Putamen (tissue), 1 donor: ENCODE data around the gene DNAL4.
"Not testable (repeated sequence)": the region's sequence is repeated elsewhere in the genome, so short reads cannot be mapped to it uniquely, and the experiment has no call there.

Experiments used
- DNase-seq: peaks from one replicate; pipeline ENCODE4 v3.0.0-alpha.2; 2016; ENCODE audit warnings: low spot score

Gene DNAL4

DNA sequence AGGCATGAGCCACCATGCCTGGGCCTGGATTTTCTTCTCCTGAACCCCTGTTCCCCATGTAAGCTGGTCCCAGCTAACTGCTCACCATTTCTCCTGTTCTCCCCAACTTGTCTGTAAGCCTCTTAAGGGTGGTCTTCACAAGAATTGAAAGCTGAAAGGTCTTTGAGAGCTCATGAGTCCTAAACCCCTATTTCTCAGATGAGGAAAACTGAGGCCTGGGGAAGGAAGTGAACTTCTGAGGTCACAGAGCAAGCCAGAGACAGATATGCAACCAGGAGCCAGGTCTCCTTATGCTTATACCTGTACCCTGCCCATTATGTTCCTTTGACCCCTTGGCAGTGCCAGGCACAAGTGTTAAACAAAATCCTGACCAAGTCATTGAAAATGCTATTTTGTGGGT lies 33.6 kb upstream of the DNAL4 start:
- no peak for DNase-seq

DNA sequence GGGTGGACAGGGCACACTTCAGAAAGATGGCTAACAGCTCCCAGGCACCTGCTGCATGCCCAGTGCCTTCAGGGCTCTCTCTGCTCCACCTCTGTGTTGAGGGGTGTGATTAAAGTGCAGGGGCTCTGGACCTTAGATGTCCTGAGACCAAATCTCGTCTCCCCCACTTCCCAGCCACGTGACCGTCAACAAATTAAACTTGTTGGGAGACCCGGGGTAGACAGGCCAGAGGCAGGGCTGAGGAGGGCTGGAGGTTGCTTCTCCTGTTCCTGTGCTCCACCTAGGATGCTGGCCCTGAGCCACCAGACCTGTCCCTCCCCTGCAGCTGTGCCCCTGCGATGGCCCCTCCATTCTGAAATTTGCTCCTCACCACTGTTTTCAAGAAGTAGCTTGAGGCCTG lies 32.9 kb upstream of the DNAL4 start:
- no peak for DNase-seq

DNA sequence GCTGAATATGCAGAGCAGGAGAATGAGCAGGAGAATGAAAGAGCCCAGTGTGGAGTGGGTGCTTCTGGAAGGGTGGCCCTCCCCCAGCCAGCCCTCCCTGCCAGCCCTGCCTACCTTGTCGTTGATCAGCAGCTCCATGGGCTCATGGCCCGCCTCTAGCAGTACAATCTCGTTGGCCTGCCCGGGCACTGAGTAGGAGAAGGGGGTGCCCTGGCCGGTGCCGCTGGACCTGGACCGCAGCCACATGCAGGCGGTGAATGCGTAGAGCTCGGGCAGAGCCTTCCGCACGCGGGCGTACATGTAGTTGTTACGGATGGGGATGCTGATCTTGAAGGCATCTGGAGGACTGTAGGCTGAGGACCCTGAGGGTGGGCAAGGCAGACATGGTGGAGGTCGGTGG lies 32.4 kb upstream of the DNAL4 start:
- DNase-seq: no peak

- DNase-seq: peak; percentile 65
These were observed 30.6 kb upstream of the DNAL4 start for GRCh38 chr22:38824585-38824984.

DNA sequence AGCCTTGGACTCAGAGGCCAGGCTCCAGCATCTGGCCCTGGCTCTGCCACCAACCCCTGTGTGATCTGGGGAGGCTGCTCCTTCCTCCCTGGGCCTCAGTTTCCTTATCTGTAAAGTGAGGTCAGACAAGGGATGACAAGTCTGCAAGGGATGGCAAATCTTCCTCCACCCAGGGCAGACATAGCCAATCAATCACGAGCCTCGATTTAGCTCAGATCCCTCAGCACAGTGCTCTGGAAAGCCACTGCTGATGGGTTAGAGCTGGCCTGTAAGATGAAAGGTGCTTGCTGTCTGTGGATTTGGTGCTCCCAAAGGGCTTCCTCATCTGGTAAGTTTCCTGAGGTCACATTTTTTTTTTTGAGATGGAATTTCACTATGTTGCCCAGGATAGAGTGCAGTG lies 29.7 kb upstream of the DNAL4 start:
- DNase-seq: no peak

GRCh38 chr22:38823076-38823475 lies 29.1 kb upstream of the DNAL4 start:
- DNase-seq: no peak

DNA sequence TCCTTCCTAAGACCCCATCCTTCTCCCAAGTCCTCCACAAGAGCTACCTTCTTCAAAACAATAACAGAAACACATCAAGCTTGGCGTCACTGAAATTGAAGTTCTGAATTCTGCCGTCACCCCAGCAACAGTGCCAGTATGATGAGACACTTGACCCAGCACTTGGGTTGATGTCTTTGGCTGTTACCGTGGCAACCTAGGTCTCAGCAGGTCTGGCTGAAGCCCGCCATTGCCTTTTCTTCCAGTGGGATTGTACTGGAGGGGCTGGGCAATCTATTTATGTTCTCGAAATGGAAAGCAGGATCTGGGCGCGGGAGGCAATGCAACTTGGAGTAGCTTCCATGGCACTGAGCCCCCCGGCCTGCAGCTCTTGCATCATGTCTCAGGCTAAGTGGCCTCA lies 26.1 kb upstream of the DNAL4 start:
- no peak for DNase-seq

- no peak for DNase-seq
These were observed 25.5 kb upstream of the DNAL4 start for GRCh38 chr22:38819387-38819940.

DNA sequence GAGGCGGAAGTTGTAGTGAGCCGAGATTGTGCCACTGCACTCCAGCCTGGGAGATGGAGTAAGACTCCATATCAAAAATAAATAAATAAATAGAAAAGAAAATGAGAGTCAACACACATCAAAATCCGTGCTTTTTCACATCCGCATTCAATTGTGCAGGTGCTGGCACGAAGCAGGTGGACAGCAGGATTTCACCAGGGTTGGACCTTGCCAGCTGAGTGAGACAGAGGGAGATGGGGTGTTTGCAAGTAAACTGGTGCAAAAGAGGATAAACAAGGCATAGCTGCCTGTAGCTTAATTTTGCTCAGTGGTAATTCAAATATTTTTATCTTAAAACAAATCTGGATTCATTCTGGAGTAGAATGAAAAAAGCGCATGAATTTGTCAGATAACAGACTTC lies 23.3 kb upstream of the DNAL4 start:
- DNase-seq: no peak

GRCh38 chr22:38815842-38816241 lies 21.9 kb upstream of the DNAL4 start:
- DNase-seq: no peak

DNA sequence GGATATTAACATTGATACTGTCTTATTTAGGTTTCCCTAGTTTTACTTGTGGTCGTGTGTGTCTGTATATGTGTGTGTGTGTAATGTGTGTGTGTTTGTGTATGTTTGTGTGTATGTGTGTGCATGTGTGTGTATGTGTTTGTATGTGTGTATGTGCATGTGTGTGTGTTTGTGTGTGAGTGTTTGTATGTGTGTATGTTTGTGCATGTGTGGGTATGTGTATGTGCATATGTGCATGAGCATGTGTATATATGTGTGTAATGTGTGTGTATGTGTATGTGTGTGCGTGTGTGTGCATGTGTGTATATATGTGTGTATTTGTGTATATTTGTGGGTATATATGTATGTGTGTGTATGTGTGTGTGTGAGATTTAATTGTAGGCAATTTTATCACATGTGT lies 17.3 kb upstream of the DNAL4 start:
- DNase-seq: no peak

DNA sequence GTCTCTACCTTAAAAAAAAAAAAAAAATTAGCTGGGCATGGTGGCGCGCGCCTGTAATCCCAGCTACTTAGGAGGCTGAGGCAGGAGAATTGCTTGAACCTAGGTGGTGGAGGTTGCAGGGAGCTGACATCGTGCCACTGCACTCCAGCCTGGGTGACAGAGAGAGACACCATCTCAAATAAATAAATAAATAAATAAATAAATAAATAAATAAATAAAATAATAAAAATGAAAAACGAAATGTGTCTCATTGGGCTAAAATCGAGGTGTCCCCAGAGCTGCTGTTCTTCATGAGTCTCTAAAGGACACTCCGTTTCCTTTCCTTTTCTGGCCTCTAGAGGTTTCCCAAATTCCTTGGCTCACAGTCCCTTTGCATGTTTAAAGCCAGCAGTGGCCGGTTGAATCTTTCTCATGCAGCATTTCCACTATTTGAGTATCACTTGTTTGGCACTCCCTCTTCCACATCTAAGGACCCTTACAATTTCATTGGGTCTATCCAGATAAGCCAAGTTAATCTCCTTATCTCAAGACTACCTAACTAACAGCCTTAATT lies 11.2 kb upstream of the DNAL4 start:
- DNase-seq: not testable (repeated sequence)

DNA sequence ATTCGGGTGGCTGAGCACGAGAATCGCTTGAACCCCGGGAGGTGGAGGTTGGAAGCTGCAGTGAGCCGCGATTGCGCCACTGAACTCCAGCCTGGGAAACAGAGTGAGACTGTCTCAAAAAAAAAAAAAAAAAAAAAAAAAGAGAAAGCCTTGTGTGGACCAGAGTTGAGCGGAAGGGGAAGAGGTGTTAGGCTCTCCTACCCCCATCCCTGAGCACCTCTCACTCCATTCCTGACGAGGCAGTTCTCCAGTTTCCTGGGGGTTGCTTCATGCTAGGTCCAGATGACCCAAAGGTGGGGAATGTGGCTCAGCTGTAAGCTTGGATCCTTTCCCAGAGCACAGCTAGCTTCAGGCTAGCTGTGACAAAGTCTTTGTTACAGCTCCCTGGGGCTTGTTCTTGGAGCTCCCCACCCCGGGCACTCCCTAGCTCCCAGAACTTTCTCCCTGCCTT lies 8.8 kb upstream of the DNAL4 start:
- DNase-seq: no peak

DNA sequence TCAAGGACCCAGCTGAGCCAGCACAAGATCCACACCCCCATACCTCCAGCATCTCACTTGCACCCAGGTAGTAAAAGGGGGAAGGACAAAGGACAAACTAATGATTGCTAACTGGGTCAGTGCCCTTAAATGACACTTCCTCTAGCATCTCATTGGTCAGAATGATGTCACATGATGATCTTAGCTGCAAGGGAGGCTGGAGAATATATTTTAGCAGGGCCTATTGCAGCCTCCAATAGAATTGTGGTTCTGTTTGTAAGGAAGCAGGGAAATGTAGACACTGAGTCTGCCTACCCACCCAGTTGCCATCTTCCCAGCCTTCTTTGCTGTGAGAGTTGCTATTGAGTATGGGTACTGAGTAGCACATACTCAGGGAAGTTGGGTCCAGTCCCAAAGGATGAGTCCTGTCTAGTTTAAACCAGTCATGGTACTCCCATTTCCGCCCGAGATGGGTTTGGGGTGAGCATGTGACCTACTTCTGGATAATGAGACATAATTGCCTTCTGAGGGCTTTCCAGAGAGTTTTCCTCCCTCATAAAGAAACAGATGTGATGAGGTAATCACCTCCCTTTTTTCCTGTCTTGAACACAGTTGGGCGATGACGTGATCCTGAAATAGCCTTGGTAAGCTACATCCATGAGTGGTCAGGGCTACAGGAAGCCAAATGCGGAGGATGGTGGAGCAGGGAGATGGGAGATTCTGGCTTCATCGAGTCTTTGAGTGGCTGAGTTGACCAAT lies 5.5 kb upstream of the DNAL4 start:
- no peak for DNase-seq

- no peak for DNase-seq
These were observed 4.6 kb upstream of the DNAL4 start for GRCh38 chr22:38798496-38798895.

- DNase-seq: no peak
These were observed 2.5 kb upstream of the DNAL4 start for GRCh38 chr22:38796262-38796957.

DNA sequence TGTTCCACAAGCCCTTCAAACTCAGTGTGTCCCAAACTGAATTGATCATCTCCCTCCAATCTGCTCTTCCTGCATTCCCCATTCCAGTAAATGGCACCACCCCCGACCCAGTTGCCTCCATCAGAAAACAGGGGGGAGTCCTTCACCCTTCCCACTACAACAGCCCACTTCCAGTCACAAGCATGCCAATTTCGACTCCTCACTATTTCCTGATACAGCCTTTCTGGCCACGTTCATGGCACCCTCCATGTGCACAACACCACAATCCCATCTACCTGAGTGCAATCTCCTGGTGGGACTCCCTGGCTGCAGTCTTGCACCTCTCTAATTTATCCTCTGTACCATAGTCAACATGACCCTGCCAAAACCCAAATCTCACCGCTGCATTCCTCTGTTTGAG lies 1.6 kb upstream of the DNAL4 start:
- DNase-seq: no peak

- no peak for DNase-seq
These were observed 626 bp downstream of the DNAL4 start for GRCh38 chr22:38793317-38793716.

DNA sequence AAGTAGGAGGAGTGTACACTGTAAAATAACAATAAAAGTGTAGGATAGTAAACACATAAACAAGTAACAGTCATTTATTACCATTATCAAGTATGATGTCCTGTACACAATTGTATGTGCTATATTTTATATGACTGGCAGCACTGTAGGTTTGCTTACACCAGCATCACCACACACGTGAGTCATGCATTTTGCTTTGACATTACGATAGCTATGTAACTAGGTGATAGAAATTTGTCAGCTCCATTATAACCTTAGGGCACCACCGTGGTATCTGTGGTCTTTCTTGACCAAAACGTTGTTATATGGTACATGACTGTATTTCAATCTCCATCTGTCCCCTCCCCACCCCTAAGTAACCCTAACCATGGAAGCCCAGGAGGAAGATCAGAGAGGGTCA lies 1.1 kb downstream of the DNAL4 start:
- DNase-seq: no peak

DNA sequence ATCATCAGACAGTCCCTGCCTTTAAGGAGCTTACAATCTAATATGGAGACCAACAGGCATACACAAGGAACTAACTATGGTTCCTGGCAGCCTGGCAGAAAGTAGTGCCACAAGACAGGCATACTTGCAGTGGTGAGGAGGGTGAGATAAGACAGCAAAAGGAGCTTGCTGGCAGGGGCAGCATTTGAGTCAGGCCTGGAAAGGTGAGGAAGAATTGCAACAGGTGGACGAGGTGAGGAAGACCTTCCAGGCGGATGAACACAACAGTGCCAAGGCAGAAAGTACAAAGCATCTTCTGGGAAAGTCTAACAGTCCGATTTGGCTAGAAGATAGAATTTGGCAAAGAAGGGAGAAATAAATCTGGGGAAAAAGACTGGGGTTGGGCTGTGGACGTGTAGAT lies 4.3 kb downstream of the DNAL4 start:
- DNase-seq: no peak

- no peak for DNase-seq
These were observed 5.1 kb downstream of the DNAL4 start for GRCh38 chr22:38788846-38789245.

DNA sequence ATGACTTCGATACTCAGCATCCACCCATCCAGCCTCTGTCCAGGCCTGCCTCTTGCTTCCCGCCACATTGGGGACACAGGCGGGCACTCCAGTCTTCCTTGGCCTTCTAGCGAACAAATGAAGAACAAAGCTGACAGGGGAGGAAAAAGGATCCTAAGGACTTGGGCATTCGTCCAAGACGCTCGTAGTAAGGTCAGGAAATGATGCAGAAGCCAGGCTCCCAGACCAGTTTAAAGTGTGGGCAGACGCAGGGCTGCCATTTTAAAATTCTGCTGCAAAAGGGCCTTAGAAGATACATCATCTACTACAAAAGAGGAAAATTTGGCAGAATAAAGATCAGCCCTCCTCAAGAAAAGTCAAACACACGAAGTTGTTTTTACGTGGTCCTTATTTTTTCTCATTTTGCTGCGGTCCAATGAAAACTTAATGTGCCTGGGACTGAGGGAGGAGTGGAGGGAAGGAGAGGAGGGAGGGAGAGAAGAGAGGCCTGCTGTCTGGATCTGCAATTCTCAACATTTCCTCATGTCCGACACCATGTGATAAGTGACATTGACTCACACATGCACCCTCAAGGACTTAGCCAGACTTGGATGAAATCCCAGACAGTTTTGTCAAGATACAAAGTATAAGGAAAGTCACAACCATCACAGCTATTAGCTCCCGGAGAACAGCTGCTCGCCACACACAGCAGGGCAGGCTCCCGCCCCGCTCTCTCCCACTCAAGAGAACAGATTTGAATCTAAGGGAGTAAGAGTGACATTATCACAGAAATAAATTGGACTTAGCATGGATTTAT lies 5.7 kb downstream of the DNAL4 start:
- no peak for DNase-seq
